ENCODE measurements around the gene SMIM23. TPM values are rescaled to one million over a fixed set of nuclear protein-coding genes. Genes with fewer than 3 reads are reported as not detected.
A peak's percentile ranks its signal among the peaks of the same experiment; 100 is the strongest.

The SMIM23 gene
- not detected for total RNA-seq

GRCh38 chr5:171785517-171785916, at the start of gene SMIM23:
SMIM23 (plus strand) TSS chr5:171785817; CDS start chr5:171785872, 55 bp downstream.
- DNase-seq (ENCODE audit: low spot score): no peak

- DNase-seq (ENCODE audit: low spot score): no peak
These were observed 48.4 kb upstream of the SMIM23 start for GRCh38 chr5:171736976-171737891.

- no peak for DNase-seq (ENCODE audit: low spot score)
These were observed 47.1 kb upstream of the SMIM23 start for GRCh38 chr5:171738501-171738900.

GRCh38 chr5:171739271-171739670, 46.3 kb upstream of the SMIM23 start:
- DNase-seq (ENCODE audit: low spot score): no peak

GRCh38 chr5:171743436-171744076, 42.1 kb upstream of the SMIM23 start:
- no peak for DNase-seq (ENCODE audit: low spot score)

- no peak for DNase-seq (ENCODE audit: low spot score)
These were observed 41.4 kb upstream of the SMIM23 start for GRCh38 chr5:171744264-171744663.

- no peak for DNase-seq (ENCODE audit: low spot score)
These were observed 40.7 kb upstream of the SMIM23 start for GRCh38 chr5:171744882-171745281.

GRCh38 chr5:171745602-171746001, 40.0 kb upstream of the SMIM23 start:
- DNase-seq (ENCODE audit: low spot score): no peak

- no peak for DNase-seq (ENCODE audit: low spot score)
These were observed 38.4 kb upstream of the SMIM23 start for GRCh38 chr5:171747061-171747859.

GRCh38 chr5:171748720-171749119, 36.9 kb upstream of the SMIM23 start:
- no peak for DNase-seq (ENCODE audit: low spot score)

GRCh38 chr5:171749365-171749764, 36.3 kb upstream of the SMIM23 start:
- DNase-seq (ENCODE audit: low spot score): no peak

- no peak for DNase-seq (ENCODE audit: low spot score)
These were observed 35.3 kb upstream of the SMIM23 start for GRCh38 chr5:171750311-171750788.

GRCh38 chr5:171755354-171755821, 30.2 kb upstream of the SMIM23 start:
- no peak for DNase-seq (ENCODE audit: low spot score)

GRCh38 chr5:171757853-171758535, 27.6 kb upstream of the SMIM23 start:
- DNase-seq (ENCODE audit: low spot score): no peak

GRCh38 chr5:171759777-171760176, 25.8 kb upstream of the SMIM23 start:
- peak; percentile 8 for DNase-seq (ENCODE audit: low spot score)

GRCh38 chr5:171762021-171762608, 23.5 kb upstream of the SMIM23 start:
- peak; percentile 26 for DNase-seq (ENCODE audit: low spot score)

GRCh38 chr5:171762903-171763302, 22.7 kb upstream of the SMIM23 start:
- DNase-seq (ENCODE audit: low spot score): no peak

GRCh38 chr5:171764265-171764664, 21.4 kb upstream of the SMIM23 start:
- DNase-seq (ENCODE audit: low spot score): no peak

GRCh38 chr5:171766875-171767274, 18.7 kb upstream of the SMIM23 start:
- no peak for DNase-seq (ENCODE audit: low spot score)

- DNase-seq (ENCODE audit: low spot score): no peak
These were observed 15.5 kb upstream of the SMIM23 start for GRCh38 chr5:171770153-171770552.

GRCh38 chr5:171771856-171772255, 13.8 kb upstream of the SMIM23 start:
- DNase-seq (ENCODE audit: low spot score): no peak

Data from ureter (tissue), 1 donor.